Astrocyte (in vitro differentiated cells and primary cell): ENCODE results near the gene AGL. TPM values are rescaled to one million over a fixed set of nuclear protein-coding genes. Genes with fewer than 3 reads are reported as not detected.

Experiments used
- DNase-seq: peaks from one replicate; pipeline ENCODE4 v3.0.0-alpha.2; 2010; ENCODE audit warnings: low read depth
- FAIRE-seq: peaks from 2 replicates; lab custom pipeline; 2011; peaks lifted over from hg19 to GRCh38; lab: Jason Lieb, UNC
- H2AFZ ChIP-seq: 2 replicates; pipeline ENCODE4 v1.6.0; 2012; ENCODE audit warnings: low read depth, low read length, inconsistent platforms
- H3K27ac ChIP-seq: 2 replicates; pipeline ENCODE4 v1.5.1; 2011; ENCODE audit warnings: low read depth, low read length, inconsistent platforms
- H3K27me3 ChIP-seq: 2 replicates; pipeline ENCODE4 v1.6.0; 2011; ENCODE audit warnings: low read length, inconsistent platforms; ENCODE audit not compliant: insufficient read depth
- H3K36me3 ChIP-seq: 2 replicates; pipeline ENCODE4 v1.5.1; 2011; ENCODE audit warnings: low read length, inconsistent platforms; ENCODE audit not compliant: insufficient read depth
- H3K4me1 ChIP-seq: 2 replicates; pipeline ENCODE4 v1.5.1; 2011; ENCODE audit warnings: low read length, inconsistent platforms; ENCODE audit not compliant: insufficient read depth
- H3K4me2 ChIP-seq: 2 replicates; pipeline ENCODE4 v1.6.0; 2012; ENCODE audit warnings: low read length, inconsistent platforms
- H3K4me3 ChIP-seq: 2 replicates; pipeline ENCODE4 v1.5.1; 2011; ENCODE audit warnings: low read depth, mild to moderate bottlenecking, low read length, inconsistent platforms; ENCODE audit not compliant: insufficient read depth
- H3K79me2 ChIP-seq: 2 replicates; pipeline ENCODE4 v1.6.0; 2012; ENCODE audit warnings: mild to moderate bottlenecking, low read length, inconsistent platforms; ENCODE audit not compliant: insufficient read depth
- H3K9ac ChIP-seq: 2 replicates; pipeline ENCODE4 v1.6.0; 2012; ENCODE audit warnings: mild to moderate bottlenecking, low read length, inconsistent platforms
- H3K9me3 ChIP-seq: 2 replicates; pipeline ENCODE4 v1.5.1; 2012; ENCODE audit warnings: low read depth, mild to moderate bottlenecking, low read length, inconsistent platforms; ENCODE audit not compliant: insufficient read depth
- H4K20me1 ChIP-seq: 2 replicates; pipeline ENCODE4 v1.6.0; 2012; ENCODE audit warnings: low read length, inconsistent platforms; ENCODE audit not compliant: insufficient read depth
- H3K27ac Mint-ChIP-seq: one replicate; pipeline ENCODE4 v1.8.0; 2021; ENCODE audit warnings: mild to moderate bottlenecking, mixed read lengths; ENCODE audit not compliant: unreplicated experiment
- H3K27me3 Mint-ChIP-seq: one replicate; pipeline ENCODE4 v1.8.0; 2021; ENCODE audit warnings: low read depth, mixed read lengths; ENCODE audit not compliant: unreplicated experiment
- H3K36me3 Mint-ChIP-seq: one replicate; pipeline ENCODE4 v1.8.0; 2021; ENCODE audit warnings: low read depth, mixed read lengths; ENCODE audit not compliant: unreplicated experiment
- H3K4me1 Mint-ChIP-seq: one replicate; pipeline ENCODE4 v1.8.0; 2021; ENCODE audit warnings: low read depth, mixed read lengths; ENCODE audit not compliant: unreplicated experiment
- H3K4me3 Mint-ChIP-seq: one replicate; pipeline ENCODE4 v1.8.0; 2021; ENCODE audit warnings: mild to moderate bottlenecking, moderate library complexity, mixed read lengths; ENCODE audit not compliant: unreplicated experiment
- H3K9me3 Mint-ChIP-seq: one replicate; pipeline ENCODE4 v1.8.0; 2021; ENCODE audit warnings: mild to moderate bottlenecking, mixed read lengths; ENCODE audit not compliant: unreplicated experiment
- CTCF ChIP-seq: IDR thresholded peaks from 2 replicates; pipeline ENCODE4 v1.5.1; 2011; ENCODE audit warnings: low read depth, mild to moderate bottlenecking, inconsistent platforms, low read length, moderate library complexity; ENCODE audit not compliant: insufficient read depth
- EZH2 ChIP-seq: IDR thresholded peaks from 2 replicates; pipeline ENCODE4 v1.6.1; 2012; ENCODE audit warnings: mild to moderate bottlenecking, low read length, inconsistent platforms; ENCODE audit not compliant: insufficient read depth
- total RNA-seq: library from RNA; stranded (reverse); gene quantifications from 2 replicates; pipeline ENCODE4 v1.2.1, GENCODE V29; 2021

The AGL gene
- total RNA-seq, 1 donor from 2014 or later = 11.7 TPM

GRCh38 chr1:99867682-99868081 lies 17.5 kb downstream of the AGL start:
- no peak overlapping the region for H3K4me3 ChIP-seq
- TF ChIP-seq CTCF (no peak), EZH2 (no peak)
- H3K4me2 ChIP-seq = no peak overlapping the region
- DNase-seq = no peak
- no peaks in the 10 kb centered on the region for H3K79me2 ChIP-seq
- Mint-ChIP-seq H3K27ac (no peak overlapping the region), H3K36me3 (no peaks in the 10 kb centered on the region), H3K9me3 (no peaks in the 10 kb centered on the region), H3K4me1 (no peaks in the 10 kb centered on the region), H3K27me3 (no peaks in the 10 kb centered on the region), H3K4me3 (no peak overlapping the region)
- no peak overlapping the region for H3K27ac ChIP-seq
- H2AFZ ChIP-seq = no peak overlapping the region
- H3K9ac ChIP-seq = no peak overlapping the region
- no peaks in the 10 kb centered on the region for H3K4me1 ChIP-seq
- H3K36me3 ChIP-seq = no peaks in the 10 kb centered on the region
- no peak for FAIRE-seq
- H3K27me3 ChIP-seq = no peaks in the 10 kb centered on the region
- H4K20me1 ChIP-seq = no peaks in the 10 kb centered on the region
- H3K9me3 ChIP-seq = no peaks in the 10 kb centered on the region

GRCh38 chr1:99869304-99869703 lies 19.1 kb downstream of the AGL start:
- no peaks in the 10 kb centered on the region for H3K36me3 Mint-ChIP-seq
- H3K4me1 Mint-ChIP-seq = no peaks in the 10 kb centered on the region
- Histone ChIP-seq H3K9me3 (no peaks in the 10 kb centered on the region), H3K4me2 (no peak overlapping the region), H3K4me3 (no peak overlapping the region), H4K20me1 (no peaks in the 10 kb centered on the region), H3K27me3 (no peaks in the 10 kb centered on the region), H2AFZ (no peak overlapping the region), H3K27ac (no peak overlapping the region), H3K4me1 (no peaks in the 10 kb centered on the region), H3K36me3 (no peaks in the 10 kb centered on the region), H3K9ac (no peak overlapping the region), H3K79me2 (no peaks in the 10 kb centered on the region)
- TF ChIP-seq CTCF (no peak), EZH2 (no peak)
- H3K4me3 Mint-ChIP-seq = no peak overlapping the region
- H3K27ac Mint-ChIP-seq = no peak overlapping the region
- DNase-seq (peak; percentile 67), FAIRE-seq (no peak)
- no peaks in the 10 kb centered on the region for H3K27me3 Mint-ChIP-seq
- H3K9me3 Mint-ChIP-seq = no peaks in the 10 kb centered on the region

GRCh38 chr1:99869723-99870122 lies 19.6 kb downstream of the AGL start:
- H3K27me3 Mint-ChIP-seq = no peaks in the 10 kb centered on the region
- no peaks in the 10 kb centered on the region for H3K36me3 Mint-ChIP-seq
- Histone ChIP-seq H3K36me3 (no peaks in the 10 kb centered on the region), H3K27me3 (no peaks in the 10 kb centered on the region), H3K79me2 (no peaks in the 10 kb centered on the region), H3K9me3 (no peaks in the 10 kb centered on the region), H4K20me1 (no peaks in the 10 kb centered on the region), H2AFZ (no peak overlapping the region), H3K9ac (no peak overlapping the region), H3K4me1 (no peaks in the 10 kb centered on the region), H3K4me2 (no peak overlapping the region), H3K27ac (no peak overlapping the region), H3K4me3 (no peak overlapping the region)
- no peaks in the 10 kb centered on the region for H3K4me1 Mint-ChIP-seq
- DNase-seq (no peak), FAIRE-seq (no peak)
- TF ChIP-seq CTCF (no peak), EZH2 (no peak)
- no peak overlapping the region for H3K27ac Mint-ChIP-seq
- H3K9me3 Mint-ChIP-seq = no peaks in the 10 kb centered on the region
- no peak overlapping the region for H3K4me3 Mint-ChIP-seq
